NCI-H69 (cell line): ENCODE results near the gene HES7.

Experiments
- DNase-seq: peaks from one replicate; lab custom pipeline; 2025; lab: John Stamatoyannopoulos, UW

Gene HES7

DNA sequence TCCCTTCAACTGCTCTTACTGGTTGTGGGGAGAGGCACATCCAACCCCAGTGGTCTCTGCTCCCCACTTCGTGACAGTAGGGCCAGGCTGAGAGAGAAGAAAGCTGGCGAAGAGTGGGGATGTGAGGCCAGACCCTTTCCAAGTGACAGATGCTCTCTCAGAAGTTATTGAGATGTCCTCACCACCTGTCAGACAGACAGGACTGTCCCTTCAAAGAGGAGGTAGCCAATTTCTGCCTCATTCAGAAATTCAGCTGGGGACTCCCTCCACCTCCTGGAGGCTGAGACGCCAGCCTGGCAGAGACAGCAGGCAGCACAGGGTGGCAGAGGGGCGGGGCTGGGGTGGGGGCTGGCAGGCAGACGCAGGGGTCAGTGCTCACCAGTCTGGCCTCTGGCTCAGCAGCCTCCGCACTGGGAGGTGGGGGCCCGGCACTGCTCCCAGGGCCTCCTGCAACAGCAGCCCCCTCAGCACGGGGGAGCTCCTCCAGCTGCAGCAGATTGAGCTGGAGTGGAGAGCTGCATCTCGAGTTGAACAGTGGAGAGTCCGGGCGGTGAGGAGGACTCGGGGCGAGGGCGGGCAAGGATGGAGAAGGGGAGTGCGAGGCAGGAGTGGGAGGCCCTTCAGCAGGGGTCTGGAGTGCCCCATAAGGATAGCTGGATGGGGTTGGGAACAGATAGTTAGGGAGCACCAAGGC is 19.1 kb upstream of the HES7 start:
- no peak for DNase-seq

DNA sequence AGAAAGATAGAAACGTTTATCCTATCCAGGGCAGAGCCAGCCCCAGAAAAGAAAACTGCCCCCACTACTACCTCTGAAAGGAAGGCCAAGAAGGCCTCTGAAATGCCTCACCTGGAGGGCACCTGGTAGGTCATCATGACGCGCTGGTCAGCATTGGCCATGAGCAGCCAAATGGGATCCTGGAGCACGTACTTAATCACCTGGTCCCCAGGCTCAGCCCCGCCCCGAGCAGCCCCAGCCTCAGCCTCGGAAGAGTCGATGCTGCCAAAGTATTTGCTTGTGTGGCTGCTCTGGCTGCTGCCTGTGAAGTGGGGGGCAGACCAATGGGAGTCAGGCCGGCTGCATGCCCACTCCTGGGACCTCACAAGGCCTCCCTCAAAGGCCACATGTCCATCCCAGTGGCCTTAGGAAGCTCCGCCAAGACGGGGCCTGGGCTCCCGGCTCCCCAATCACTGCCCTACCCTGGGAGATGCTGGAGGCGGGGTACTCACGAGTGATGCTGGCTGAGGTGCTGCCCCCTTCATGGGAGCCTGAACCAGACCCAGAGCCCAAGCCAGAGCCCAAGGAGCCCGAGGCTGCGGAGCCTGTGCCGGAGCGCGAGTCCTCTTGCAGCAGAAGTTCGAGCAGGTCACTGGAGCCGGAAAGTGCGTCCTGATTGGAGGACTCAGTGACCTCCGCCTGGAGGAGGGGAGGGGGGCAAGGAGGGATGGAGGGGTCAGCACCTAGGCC is 18.4 kb upstream of the HES7 start:
- no peak for DNase-seq

DNA sequence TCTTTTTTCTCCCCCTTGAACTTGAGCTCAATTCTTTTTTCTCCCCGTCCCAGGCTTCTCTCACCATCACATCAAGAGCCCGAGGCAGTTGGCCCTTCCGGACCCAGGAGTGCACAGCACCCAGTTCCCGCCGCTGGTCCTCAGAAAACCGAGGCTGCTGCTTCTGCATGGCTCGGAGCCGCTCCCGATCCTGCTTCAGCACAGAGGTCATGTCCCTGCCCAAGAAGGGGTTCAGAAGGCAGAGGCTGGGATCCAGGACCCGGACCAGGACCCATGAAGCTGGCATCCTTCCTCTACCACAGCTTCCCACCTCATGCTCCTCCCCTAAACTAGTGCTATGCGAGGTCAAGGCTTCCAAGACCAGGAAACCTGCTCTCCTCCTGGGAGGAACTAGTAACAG is 17.8 kb upstream of the HES7 start:
- DNase-seq = no peak

DNA sequence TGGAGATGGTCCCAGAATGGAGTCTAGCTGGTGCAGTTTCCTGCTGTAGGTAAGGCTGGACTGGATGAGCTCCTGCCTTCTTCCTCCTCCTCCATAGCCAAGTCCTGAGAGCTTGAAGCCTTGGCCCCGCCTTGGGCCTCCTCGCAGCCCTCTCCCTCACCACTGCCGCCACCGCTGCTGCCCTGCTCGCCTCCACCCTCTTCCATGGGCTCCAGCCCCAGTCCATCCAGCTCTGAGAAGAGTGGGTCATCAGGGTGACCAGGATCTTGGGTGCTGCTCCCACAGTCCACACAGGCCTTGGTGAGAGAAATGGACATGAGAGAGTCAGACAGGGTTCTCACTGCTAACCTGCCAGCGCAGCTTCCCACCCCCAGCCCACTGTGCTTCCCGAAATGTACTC is 17.1 kb upstream of the HES7 start:
- no peak for DNase-seq

DNA sequence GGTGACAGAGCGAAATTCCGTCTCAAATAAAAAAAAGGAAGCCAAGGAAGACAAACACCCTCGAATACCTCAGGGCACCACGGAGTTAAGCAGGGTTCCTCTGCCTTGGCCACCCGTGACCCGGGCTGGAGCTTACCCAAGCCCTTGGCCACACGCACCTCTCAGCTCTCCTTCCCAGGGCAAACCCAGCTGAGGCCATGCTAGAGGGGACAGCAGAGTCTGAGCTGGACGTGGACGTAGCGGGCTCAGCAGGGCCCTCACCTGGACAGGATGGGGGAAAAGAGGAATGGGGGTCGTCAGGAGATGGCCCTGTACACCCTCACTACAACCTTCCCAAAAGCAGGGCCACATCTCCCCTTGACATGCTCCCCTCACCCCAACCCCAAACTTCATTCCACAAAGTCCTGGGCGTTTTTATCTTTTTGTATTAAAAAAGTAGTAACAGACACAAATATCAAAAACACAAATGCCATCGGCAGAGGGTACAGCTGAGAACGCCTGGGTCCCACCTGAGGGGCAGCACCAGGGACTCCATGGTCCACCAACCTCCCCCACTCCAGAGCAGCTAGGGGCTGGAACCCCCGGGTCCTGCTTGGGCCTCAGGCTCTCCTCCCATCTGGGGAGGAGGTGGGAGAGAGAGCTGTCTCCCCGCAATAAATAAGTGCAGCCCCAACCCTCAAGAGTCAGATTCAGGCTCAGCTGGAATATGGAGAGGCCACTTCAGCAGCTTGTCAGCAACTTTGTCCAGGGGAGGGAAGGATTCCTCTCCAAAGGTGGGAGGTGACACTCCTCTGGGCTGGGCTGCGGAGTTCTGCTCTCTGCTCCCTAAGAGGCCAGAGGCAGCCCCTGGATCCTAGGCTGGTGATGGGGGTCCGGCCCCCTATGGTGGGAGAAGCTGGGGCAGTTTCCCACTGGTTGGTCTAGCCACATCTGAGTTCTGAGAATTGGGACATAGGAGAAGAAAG is 16.4 kb upstream of the HES7 start:
- DNase-seq = no peak

DNA sequence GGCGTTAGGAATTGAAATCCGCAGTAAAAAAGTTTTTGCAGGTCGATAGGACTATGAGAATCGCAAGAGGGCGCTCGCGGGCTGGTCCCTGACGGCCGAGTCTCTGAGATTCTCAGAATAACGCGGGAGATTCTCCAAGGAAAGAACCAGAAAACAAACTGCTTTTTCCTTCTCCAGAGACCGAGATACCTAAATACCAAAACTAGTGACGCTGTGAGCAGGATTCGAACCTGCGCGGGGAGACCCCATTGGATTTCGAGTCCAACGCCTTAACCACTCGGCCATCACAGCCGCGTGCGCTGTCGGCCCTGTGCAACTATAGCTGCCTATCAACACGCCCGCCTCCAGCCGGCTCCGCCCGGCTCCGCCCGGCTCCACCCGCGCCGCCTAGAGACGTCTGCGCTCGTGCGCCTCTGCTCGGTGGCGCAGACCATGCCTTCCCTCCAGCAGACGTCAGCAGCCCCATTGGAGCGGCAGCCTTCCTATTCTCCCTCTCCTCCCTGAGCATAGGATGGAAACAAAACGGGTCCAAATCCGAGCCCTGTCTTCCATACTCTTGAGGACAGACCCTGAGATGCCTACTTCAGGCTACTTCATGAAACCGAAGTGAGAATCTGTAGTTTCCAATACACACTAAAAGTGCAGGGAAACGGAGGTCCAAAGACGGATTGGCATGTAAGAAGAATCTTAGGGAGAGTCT is 14.9 kb upstream of the HES7 start:
- DNase-seq = peak; percentile 96

DNA sequence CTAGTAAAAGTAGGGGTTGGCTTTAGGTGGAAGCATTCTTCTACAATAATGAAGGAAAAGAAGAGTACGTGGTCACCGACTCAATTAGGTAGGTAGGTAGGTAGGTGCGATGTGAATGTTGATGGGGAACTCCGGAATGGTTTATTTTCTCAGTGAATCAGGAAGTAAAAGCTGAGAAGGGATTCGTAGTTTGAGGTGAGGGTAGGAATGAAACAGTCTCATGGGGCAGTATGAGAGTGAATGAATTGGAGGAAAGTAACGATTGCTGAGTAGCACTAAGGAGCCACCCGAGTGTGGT is 14.4 kb upstream of the HES7 start:
- no peak for DNase-seq

DNA sequence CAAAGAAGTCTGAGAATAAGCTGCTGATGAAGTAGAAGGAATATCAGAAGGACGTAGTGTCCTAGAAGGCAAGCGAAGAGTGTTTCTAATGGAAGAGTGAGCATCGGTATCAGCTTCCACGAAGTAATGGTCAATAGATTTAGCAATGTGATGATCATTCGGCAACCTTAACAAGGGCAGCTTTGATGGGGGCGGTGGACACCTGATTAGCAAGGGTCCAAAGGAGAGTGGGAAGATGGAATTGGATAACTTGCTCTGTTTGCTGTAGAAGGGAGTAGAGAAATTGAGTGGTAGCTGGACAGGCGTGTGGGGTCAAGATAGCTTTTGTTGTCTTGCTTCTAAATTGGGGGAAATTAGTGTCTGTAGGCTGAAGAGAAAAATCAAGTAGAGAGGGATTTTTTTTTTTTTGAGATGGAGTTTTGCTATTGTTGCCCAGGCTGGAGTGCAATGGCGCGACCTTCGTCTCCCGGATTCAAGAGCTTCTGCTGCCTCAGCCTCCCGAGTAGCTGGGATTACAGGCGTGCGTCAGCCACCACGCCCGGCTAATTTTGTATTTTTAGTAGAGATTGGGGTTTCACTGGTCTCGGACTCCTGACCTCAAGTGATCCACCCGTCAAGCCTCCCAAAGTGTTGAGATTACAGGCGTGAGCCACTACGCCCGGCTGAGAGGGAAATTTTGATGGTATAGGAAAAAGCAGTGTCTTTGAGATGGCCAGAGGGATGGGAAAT is 13.9 kb upstream of the HES7 start:
- DNase-seq = peak; percentile 4

DNA sequence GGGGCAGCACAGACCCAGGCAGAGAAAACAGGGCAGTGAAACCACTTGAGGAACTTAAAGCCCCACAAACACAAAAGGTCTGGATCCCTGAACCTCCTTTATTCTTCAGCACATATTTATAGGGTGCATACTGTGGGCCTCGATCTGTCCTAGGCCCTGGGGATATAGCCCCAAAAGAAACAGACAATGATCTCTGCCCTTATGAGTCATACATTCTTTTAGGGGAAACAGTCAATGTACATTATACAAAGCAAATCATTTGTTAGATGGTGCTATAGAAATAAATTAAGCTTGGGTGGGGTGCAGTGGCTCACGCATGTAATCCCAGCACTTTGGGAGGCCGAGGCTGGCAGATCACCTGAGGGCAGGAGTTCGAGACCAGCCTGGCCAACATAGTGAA is 10.0 kb upstream of the HES7 start:
- DNase-seq = no peak

DNA sequence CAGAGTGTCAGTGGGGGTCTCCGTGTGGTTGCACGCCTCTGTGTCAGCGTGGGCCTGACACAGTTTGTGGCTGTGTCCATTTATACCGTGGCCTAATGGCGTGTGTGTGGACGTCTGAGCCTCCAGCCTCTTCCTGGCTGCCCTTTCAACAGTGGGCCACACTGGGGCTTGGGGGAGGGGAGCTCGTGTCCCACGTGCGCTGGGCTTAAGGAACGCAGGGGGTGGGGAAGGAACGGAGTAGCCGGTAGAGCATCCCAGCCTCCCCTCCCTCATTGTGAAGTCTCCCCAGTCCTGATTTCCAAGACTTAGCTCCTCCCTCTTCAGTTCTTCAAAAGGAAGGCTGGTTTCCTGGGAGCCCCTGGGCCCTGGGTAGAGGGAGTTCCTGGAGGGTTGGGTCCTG is 9.5 kb upstream of the HES7 start:
- no peak for DNase-seq

DNA sequence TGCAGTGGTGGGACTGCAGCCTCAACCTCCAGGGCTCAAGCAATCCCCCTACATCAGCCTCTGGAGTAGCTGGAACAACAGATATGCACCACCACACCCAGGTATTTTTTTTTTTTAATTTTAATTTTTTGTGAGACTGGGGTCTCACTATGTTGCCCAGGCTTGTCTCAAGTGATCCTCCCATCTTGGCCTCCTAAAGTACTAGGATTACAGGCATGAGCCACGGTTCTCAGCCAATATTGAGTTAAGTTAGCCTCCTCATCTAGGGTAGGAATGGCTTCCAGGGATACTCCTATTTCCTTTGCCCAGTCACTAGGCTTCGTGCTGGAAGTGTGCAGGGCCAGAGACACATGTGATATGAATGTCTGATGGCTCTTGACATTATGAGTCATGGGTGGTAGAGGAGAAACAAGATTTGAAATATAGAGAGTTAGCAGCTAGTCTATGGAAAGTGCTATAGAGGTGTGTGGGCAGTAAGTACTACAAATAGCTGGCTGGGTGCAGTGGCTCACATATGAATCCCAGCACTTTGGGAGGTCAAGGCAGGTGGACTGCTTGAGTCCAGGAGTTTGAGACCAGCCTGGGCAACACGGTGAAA is 8.0 kb upstream of the HES7 start:
- DNase-seq = no peak

DNA sequence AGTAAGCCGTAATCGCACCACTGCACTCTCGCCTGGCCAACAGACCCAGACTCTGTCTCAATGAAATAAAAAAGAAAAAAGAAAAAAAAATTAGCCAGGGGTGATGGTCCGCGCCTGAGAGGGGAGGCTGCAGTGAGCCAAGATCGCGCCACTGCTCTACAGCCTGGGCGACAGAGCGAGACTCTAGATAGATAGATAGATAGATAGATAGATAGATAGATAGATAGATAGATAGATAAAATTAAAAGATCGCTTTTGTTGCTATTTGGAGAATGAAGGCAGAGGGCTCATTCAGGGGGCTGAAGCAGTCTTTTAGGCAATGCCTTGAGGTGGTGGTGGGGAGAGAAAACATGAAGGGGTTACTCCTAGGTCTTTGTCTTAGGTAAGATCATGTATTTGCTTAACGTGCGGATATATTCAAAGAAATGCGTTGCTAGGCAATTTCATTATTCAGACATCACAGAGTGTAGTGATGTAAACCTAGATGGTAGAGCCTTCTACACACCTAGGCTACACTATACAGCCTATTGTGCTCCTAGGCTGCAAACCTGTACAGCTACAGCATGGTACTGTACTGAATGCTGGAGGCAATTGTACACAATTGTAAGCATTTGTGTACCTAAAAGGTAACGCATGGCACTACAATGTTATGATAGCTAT is 4.3 kb upstream of the HES7 start:
- peak; percentile 38 for DNase-seq

DNA sequence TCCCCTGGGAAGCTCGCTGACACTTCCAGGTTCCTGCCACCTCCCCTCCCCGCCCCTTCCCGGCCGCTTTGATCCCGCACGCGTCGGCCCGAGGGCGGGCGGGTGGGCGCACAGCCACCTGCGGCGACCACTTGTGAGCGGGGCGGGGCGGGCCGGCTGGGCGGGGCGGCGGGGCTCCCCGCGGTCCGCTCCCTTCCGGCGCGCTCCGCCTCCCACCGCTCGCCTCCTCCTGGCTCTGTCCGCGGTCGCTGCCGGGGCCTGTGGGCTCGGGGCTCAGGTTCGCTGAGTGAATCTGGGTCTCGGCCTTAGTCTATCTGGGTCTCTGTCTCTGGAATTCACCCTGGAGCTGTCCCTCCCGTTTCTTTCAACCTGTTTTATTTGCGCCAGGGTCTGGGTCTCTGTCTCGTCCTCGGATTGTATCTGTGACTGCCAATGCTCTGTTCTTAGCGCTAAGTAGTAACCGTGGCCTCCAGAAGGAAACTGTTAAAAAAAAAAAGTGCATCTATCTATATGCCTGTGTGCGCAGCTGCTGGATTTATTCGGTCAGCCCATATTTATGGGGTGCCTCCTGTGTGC is 2.7 kb upstream of the HES7 start:
- DNase-seq = peak; percentile 75

DNA sequence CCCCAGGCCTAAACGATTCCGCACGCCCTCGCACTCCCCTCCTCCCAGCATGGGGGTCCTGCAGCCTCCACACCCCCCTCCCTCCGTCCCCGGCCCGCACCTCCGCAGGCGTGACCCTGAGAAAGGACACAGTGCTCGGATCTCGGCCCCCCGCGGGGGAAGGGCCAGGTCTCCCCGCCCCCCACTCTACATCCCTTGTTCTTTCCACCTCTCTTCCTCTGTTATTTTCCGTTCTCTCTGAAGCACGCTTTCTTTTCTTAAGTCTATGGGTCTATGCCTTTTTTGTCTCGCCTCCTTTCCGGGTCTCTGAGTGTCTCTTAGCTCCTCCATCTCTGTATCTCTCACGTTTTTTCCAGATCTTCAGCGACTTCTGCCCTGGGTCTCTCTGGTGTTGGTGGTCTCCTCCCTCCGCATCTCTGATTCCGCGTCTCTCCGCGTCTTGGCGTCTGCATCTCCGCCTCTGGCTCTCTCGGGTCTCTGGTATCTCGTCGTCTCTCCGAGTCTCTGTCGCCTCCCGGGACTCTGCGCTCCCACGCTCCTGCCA is 2.1 kb upstream of the HES7 start:
- DNase-seq = peak; percentile 72

DNA sequence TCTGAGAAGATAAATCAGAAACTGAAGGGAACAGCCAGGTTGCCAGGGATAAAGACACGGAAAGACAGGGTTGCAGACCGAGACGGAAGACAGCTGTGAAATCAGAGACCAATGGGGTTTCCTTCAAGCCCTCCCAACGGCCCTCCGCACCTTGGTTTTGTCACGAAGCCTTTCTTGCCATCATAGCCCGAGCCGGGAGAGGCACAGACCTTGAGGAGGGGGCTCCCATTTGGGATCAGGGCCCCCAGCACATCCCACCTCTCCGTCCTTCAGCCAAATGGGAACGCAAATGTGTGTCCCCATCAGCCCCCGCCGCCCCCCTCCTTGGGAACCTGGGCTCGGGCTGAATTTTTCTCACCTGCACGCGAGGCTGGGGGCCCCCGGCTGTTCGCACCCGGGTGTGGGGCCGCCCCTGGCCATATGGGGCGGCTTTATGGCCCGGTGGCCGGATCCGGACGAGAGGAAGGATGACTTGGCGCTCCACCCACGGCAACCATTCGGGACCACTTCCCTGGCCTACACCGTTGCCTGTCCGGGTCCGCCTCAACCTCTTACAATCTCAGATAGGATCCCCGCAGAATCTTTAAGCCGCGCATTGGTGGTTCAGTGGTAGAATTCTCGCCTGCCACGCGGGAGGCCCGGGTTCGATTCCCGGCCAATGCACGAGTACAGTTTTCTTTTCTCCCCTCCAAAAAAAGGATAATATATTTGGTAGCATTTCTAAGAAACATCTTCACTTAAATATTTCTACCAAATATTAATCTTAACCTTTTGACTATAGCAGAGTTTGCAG is 1.4 kb upstream of the HES7 start:
- peak; percentile 63 for DNase-seq

DNA sequence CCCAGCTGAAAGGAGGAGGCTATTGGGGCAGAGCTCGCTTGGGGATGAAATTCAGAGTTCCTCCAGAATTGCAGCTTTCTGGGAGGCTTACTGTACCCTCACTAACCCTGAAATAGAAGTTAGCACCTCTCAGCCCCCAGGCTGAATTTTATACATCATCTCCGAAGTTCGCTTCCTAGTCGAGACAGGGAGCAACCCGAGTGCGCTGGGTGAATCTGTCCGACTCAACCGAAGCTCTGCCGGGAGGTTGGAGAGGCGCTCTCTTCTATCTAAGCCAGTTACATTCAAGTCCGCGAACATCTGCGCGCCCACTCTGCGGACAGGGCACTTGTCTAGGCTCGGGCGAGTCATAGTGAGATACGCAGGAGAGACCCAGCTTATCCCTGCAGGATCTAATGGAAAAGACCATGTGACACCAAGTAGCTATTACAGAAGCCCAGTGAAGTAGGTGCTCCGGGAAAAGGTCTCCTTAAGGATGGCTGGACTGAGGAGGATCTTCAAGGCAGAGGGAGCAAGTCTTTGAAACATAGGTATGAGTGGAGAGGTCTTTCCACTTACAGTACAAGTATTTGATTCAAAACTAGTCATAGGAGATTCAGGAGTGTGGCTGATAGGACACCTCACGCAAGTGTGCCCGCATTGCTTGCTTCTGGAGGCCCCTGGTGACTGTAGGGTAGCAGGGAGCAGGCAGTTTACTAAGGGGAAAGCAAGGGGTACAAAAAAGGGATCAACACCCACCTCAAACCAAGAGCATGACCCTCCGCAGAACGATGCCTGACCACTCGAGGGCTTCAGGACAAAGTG is 646 bp upstream of the HES7 start:
- peak; percentile 39 for DNase-seq

DNA sequence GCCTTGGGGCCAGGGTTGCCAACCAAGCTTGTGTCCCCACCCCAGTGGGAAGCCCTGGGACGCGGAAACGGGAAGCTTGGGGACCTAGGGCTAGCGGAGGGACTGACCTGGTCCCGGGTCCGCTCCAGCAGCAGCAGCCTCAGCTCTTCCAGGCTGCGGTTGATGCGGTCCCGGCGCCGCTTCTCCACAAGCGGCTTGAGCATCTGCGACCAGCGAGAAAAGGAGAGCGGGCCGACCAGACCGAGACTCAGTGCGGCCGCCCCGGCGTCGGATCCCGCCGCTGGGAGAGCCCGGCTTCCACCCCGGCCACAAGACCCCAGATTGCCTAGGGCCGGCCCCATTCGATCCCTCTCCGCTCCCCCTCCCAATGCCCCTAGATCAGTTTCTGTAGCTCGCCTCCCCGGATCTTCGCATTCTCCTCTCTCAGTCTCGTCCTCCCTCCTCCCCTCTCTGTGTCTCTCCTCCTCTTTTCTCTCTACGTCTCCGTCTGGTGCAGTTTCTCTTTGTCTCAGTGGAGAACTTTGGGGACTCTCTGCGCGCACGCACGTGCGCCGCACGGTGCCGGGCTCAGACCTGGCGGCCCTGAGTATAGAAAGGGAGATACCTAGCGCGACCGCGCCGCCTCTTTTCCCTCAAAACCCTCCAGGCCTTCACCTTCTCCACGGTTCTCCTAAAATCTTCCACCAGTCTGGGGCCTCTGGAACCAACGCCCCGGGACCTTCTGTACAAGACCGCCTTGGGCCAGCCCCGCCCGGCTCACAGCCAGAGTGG is 797 bp downstream of the HES7 start:
- DNase-seq = peak; percentile 24
